Heart left ventricle (tissue), 16 donors: ENCODE results near the gene ZFP64. TPM values are rescaled to one million over a fixed set of nuclear protein-coding genes. Genes with fewer than 3 reads are reported as not detected.

Source experiments
- ATAC-seq, 4 donors: fragments of 200-7000 bp; cut with Tn5 transposase; one replicate each; pipeline ENCODE4 v1.9.1; 2020 to 2022; ENCODE audit warnings: moderate library complexity in 4 of 4, mild to moderate bottlenecking in 3 of 4, moderate number of reproducible peaks in 1 of 4
- DNase-seq, 5 donors: peaks; one replicate each; pipeline ENCODE4 v3.0.0-alpha.2; 2020
- H3K27ac ChIP-seq, 12 donors: fragments of 200-600 bp; sonication (generic) in 4 of 12; one replicate each; pipeline versions ENCODE4 v1.5.0 to v1.8.0; 2016 to 2022; ENCODE audit warnings: mild to moderate bottlenecking in 2 of 12
- H3K27me3 ChIP-seq, 9 donors: fragments of 200-600 bp; sonication (generic) in 2 of 9; one replicate each; pipeline versions ENCODE4 v1.5.1 to v1.8.0; 2016 to 2022; ENCODE audit warnings: mild to moderate bottlenecking in 3 of 9
- H3K36me3 ChIP-seq, 9 donors: fragments of 200-600 bp; sonication (generic) in 2 of 9; one replicate each; pipeline versions ENCODE4 v1.5.0 to v1.8.0; 2018 to 2022; ENCODE audit warnings: mild to moderate bottlenecking in 2 of 9
- H3K4me1 ChIP-seq, 12 donors: fragments of 200-600 bp; sonication (generic) in 4 of 12; one replicate each; pipeline versions ENCODE4 v1.5.0 to v1.8.0; 2016 to 2022; ENCODE audit warnings: mild to moderate bottlenecking in 3 of 12
- H3K4me3 ChIP-seq, 12 donors: fragments of 200-600 bp; sonication (generic) in 4 of 12; one replicate each; pipeline versions ENCODE4 v1.5.0 to v1.8.0; 2017 to 2022; ENCODE audit warnings: mild to moderate bottlenecking in 9 of 12, moderate library complexity in 4 of 12
- H3K9me3 ChIP-seq, 12 donors: fragments of 200-600 bp; sonication (generic) in 4 of 12; one replicate each; pipeline versions ENCODE4 v1.5.0 to v1.8.0; 2016 to 2022; ENCODE audit warnings: mild to moderate bottlenecking in 1 of 12
- POLR2A ChIP-seq, 2 donors: fragments of 450-650 bp; IDR thresholded peaks; one replicate each; pipeline ENCODE4 v1.6.1; 2017; ENCODE audit warnings: antibody characterized with exemption in 2 of 2, mild to moderate bottlenecking in 2 of 2, moderate library complexity in 2 of 2
- WGBS, 4 donors: extraction: QIAGEN DNeasy Blood & Tissue Kit in 2 of 4; methylation state at CpG; one replicate each; pipeline versions ENCODE4 v1.1.5 to v1.1.7; 2013 to 2018; 5-methylcytosine and 5-hydroxymethylcytosine counted together
- intact Hi-C, 10 donors: fragments of 100-400 bp; cut with DNase I; formaldehyde crosslinking; loops; one replicate each; pipeline versions ENCODE4 v1.11.1 to v1.14.2; 2022
- polyA plus RNA-seq, 2 donors: library from polyadenylated mRNA; stranded (reverse); fragments of 200-250 nt; gene quantifications; one replicate each; pipeline ENCODE4 v1.2.3, GENCODE V29; 2013
- total RNA-seq, 9 donors: library from RNA; depleted of rRNA in 2 of 9; stranded (reverse); fragments of >200 nt in 2 of 9; fragmentation: NEBNext Ultra II Directional in 3 of 9; extraction: Animal tissue kit (Norgen Biotek cat#: 25700) in 3 of 9; gene quantifications; one replicate each; pipeline versions ENCODE4 v1.1.0 to v1.2.4, GENCODE V29; 2016 to 2023
- TF ChIP-seq, protein P1 (sequence below), 12 donors: fragments of 200-600 bp; sonication (generic) in 4 of 12; IDR thresholded peaks; one replicate each; pipeline versions ENCODE4 v1.5.0 to v1.8.0; 2018 to 2022; ENCODE audit warnings: antibody characterized with exemption in 12 of 12, mild to moderate bottlenecking in 5 of 12
- donor health status: ischemic (EF 13 %, LVEDD 7.1; RV severe dilation, severe dysfunction).
- donor health status: healthy with polysubstance abuse.
- donor health status: DM: no; HTN: yes; CAD: no.
- donor health status: DM: no; HTN: no; CAD: no.
- donor health status: ischemic (EF 25% LVEDD 6.9; RV normal size, moderate dysfunction).
- donor health status: ischemic (EF 25% LVEDD 5.7; RV mildly dilated, moderate dysfunction).
- donor health status: healthy.
- donor health status: DM: yes; HTN: yes; CAD: no.
- donor health status: ischemic (EF 35%, LVEDD 5.7; RV mildly dilated, moderate dysfunction).
- donor health status: nonischemic (EF 11% LVEDD 7.7; RV severe dilation, severe dysfunction).
- donor health status: DM: yes; HTN: yes; CAD: no.
- donor health status: PGD.
- donor health status: ischemic (EF 29% LVEDD 5.4; RV normal size, mild dysfunction).
- donor health status: nonischemic (EF 23%, LVEDD 6.1; RV moderate dilation, normal function).

Gene ZFP64
- total and polyA plus RNA-seq, 11 donors = 2.0 to 12.5 (median 9.2) TPM

DNA sequence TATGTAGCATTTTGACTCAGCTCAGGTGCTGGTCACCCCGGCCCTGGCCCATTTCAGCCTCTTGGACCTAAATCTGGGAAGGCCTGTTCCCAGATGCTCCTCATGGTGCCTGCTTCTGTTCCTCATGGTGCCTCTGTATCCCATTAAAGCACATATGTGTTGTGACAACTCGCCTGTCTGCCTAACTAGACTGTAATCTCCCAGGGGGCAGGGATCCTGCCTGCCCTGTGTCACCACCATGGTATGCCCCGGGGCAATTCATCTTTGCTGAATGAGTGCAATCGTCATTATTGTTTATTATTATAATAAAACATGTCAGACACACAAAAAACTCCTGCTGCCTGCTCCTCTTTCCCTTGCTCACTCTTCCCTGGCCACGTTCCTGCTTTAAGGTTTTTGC is 62.0 kb downstream of the ZFP64 start:
- TF ChIP-seq POLR2A (IDR thresholded peaks at IDR 0.05) = no peak
- TF ChIP-seq, protein P1, sequence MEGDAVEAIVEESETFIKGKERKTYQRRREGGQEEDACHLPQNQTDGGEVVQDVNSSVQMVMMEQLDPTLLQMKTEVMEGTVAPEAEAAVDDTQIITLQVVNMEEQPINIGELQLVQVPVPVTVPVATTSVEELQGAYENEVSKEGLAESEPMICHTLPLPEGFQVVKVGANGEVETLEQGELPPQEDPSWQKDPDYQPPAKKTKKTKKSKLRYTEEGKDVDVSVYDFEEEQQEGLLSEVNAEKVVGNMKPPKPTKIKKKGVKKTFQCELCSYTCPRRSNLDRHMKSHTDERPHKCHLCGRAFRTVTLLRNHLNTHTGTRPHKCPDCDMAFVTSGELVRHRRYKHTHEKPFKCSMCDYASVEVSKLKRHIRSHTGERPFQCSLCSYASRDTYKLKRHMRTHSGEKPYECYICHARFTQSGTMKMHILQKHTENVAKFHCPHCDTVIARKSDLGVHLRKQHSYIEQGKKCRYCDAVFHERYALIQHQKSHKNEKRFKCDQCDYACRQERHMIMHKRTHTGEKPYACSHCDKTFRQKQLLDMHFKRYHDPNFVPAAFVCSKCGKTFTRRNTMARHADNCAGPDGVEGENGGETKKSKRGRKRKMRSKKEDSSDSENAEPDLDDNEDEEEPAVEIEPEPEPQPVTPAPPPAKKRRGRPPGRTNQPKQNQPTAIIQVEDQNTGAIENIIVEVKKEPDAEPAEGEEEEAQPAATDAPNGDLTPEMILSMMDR (IDR thresholded peaks at IDR 0.05) = no peak
- ATAC-seq = no peak
- no peak for DNase-seq
- no peaks in the 10 kb centered on the region for H3K36me3 ChIP-seq
- intact Hi-C loops = no loop called here
- no peak overlapping the region for H3K4me3 ChIP-seq
- peaks cover 0 to 11% (median 0%) of the 10 kb centered on the region in 12 donors for H3K9me3 ChIP-seq
- H3K4me1 ChIP-seq = no peaks in the 10 kb centered on the region
- WGBS, 4 donors = 88 to 97% (median 93%) methylated on average over 5 of the region's 5 CpGs
- no peak overlapping the region for H3K27ac ChIP-seq
- no peaks in the 10 kb centered on the region for H3K27me3 ChIP-seq

DNA sequence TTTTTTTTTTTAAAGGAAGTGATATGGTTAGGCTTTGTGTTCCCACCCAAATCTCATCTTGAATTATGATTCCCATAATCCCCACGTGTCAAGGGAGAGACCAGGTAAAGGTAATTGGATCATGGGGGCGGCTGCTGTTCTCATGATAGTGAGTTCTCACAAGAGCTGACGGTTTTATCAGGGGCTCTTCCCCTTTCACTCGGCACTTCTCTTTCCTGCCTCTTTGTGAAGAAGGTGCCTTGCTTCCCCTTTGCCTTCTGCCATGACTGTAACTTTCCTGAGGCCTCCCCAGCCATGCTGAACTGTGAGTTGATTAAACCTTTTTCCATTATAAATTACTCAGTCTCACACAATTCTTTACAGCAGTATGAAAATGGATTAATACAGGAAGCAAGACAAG is 64.3 kb downstream of the ZFP64 start:
- Histone ChIP-seq H3K27me3 (no peaks in the 10 kb centered on the region), H3K9me3 (peaks cover 0 to 11% (median 0%) of the 10 kb centered on the region in 12 donors), H3K36me3 (no peaks in the 10 kb centered on the region), H3K4me1 (no peaks in the 10 kb centered on the region), H3K4me3 (no peak overlapping the region), H3K27ac (no peak overlapping the region)
- intact Hi-C loops = no loop called here
- ATAC-seq (no peak), DNase-seq (no peak)
- TF ChIP-seq, protein P1 (IDR thresholded peaks at IDR 0.05) = no peak
- no peak for TF ChIP-seq POLR2A (IDR thresholded peaks at IDR 0.05)
- WGBS, 4 donors = 63 to 82% (median 70%) methylated on average over 4 of the region's 4 CpGs

DNA sequence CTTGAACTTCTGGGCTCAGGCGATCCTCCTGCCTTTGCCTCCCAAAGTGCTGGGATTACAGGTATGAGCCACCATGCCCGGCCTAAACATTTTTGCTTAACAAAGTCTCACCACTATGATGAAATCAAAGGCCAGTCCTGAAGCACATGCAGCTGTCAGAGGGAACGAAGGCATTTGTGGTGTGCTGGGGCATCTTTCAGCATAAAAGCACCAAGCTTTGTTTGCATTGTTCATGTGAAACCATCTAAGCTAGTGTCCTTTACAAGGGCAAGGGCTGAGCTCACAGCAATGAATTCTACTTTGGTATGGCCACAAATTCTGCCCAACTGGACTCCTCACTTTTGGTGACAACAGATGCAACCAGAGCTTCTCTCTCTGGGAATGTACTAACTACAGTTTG is 66.8 kb downstream of the ZFP64 start:
- 86 to 96% (median 92%) methylated on average over 3 of the region's 3 CpGs for WGBS, 4 donors

DNA sequence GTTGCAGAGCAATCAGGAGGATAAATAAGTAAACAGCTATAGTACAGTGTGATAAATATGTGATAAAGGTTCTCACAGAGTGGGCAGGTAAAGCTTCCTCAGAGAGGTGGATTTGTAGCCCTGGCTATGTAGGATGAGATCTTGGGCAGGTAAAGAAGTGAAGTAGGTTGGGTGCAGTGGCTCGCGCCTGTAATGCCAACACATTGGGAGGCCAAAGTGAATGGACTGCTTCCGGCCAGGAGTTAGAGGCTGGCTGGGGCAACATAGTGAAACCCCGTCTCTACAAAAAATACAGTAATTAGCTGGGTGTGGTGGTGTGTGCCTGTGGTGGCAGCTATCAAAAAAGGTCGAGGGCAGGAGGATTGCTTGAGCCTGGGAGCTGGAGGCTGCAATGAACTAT is 72.9 kb downstream of the ZFP64 start:
- Histone ChIP-seq H3K27me3 (no peaks in the 10 kb centered on the region), H3K4me3 (no peak overlapping the region), H3K27ac (no peak overlapping the region), H3K36me3 (peaks cover 0 to 10% (median 0%) of the 10 kb centered on the region in 9 donors), H3K4me1 (no peaks in the 10 kb centered on the region), H3K9me3 (peaks cover 0 to 12% (median 0%) of the 10 kb centered on the region in 12 donors)
- WGBS, 4 donors = 81 to 93% (median 91%) methylated on average over 5 of the region's 5 CpGs
- TF ChIP-seq, protein P1 (IDR thresholded peaks at IDR 0.05) = no peak
- no peak for TF ChIP-seq POLR2A (IDR thresholded peaks at IDR 0.05)
- intact Hi-C loops = no loop called here
- ATAC-seq (no peak), DNase-seq (no peak)

More for the DNA sequence above, 66.8 kb downstream of the ZFP64 start:
- TF ChIP-seq, protein P1 (IDR thresholded peaks at IDR 0.05) = no peak
- TF ChIP-seq POLR2A (IDR thresholded peaks at IDR 0.05) = no peak
- Histone ChIP-seq H3K27ac (no peak overlapping the region), H3K27me3 (no peaks in the 10 kb centered on the region), H3K9me3 (peaks cover 0 to 12% (median 0%) of the 10 kb centered on the region in 12 donors), H3K4me1 (no peaks in the 10 kb centered on the region), H3K4me3 (no peak overlapping the region), H3K36me3 (peaks cover 0 to 4% (median 0%) of the 10 kb centered on the region in 9 donors)
- DNase-seq (no peak), ATAC-seq (no peak)
- intact Hi-C loops = no loop called here
